A204.1 (cell line): ENCODE data around the gene HLA-DMB.

ENCODE experiments used
- FAIRE-seq: peaks from 2 replicates; lab custom pipeline; 2012; peaks lifted over from hg19 to GRCh38; lab: Jason Lieb, UNC

Gene HLA-DMB

DNA sequence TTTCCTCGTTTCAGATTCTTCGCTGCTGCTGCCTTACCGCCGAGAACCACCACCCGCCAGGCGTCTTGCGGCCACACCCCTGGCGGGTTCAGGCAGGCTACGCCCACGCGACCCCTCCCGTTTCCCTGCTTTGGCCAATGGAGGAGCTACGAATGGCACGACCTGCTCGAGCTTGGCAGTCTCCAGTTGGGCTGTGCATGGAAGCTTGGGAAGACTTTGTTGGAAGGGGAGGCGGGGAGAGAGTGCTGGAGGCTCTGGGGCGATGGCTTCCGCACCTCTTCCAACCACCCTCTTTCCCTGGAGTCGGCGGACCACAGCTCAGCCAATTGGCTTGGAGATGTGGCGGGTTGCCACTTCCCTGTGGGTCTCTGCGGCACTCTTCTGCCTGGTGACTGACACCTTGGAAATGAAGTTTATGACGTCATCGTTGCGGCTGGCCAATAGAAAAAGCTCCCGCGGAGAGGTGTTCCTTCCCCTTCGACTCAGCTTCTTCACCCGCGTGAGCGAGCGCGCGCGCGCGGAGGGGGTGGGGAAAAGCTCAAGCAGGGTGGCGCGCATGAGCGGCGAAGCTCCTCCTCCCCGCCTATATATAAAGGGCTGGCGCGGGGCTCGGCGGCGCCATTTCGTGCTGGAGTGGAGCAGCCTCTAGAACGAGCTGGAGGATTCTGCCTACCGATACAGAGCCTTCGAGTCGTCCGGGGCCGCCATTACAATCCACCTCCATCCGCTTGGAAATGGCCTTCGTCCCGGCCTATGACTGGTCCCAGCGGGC is 30.9 kb upstream of the HLA-DMB start:
- peak; percentile 96 for FAIRE-seq

DNA sequence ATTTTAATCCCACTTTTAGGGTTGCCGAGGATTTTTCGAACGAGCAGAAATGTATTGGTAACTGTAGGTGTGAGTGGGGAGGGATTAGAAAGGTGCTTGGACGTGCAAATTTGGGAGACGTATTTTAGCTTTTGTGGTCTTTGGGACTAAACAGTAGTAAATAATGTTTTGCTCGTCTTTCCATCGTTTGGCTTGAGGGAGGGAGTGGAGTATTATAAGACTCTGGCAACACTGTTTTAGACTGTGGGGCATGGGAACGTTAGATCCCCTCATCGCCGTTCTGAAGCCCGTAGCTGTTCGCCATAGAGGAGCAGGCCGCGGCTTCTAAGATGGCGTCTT is 30.4 kb upstream of the HLA-DMB start:
- no peak for FAIRE-seq

DNA sequence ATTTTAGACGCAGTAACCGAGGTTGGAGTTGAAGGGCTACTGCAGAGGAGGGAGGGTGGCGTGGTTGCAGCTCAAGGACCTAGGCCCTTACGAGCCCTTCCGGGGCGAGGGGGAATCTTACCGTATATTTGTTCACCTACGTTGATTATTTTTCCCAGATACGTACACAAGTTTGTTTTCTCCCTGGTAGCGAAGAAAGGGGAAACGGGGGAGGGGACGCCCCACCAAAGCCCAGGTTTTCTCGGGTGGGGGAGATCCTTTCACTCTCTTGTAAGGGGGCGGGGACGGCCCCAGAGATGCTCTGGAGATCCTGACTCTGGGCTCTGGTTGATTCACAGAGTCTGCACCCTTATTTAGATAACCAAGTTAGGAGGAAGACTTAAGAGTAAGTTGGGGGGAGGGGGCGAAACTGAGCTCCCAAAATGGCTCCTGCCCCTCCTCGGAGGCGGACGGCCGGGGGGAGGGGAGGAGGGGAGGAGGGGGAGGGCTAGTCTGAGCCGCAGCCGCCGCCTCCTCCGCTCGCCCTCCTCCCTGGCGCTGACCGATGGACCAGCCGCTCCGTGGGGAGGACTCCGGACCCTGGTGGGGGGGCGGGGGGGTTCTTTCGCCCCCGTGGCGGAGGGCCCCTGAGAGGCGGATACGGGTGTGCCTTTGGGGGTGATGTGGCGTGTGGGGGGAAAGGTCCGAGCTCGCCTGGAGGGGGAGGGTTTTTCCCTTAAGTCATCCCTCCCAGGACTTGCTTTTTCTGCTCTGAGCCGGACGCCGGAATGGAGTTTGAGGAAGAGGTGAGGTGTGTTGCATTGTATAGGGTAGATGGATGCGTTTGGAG is 29.8 kb upstream of the HLA-DMB start:
- no peak for FAIRE-seq

DNA sequence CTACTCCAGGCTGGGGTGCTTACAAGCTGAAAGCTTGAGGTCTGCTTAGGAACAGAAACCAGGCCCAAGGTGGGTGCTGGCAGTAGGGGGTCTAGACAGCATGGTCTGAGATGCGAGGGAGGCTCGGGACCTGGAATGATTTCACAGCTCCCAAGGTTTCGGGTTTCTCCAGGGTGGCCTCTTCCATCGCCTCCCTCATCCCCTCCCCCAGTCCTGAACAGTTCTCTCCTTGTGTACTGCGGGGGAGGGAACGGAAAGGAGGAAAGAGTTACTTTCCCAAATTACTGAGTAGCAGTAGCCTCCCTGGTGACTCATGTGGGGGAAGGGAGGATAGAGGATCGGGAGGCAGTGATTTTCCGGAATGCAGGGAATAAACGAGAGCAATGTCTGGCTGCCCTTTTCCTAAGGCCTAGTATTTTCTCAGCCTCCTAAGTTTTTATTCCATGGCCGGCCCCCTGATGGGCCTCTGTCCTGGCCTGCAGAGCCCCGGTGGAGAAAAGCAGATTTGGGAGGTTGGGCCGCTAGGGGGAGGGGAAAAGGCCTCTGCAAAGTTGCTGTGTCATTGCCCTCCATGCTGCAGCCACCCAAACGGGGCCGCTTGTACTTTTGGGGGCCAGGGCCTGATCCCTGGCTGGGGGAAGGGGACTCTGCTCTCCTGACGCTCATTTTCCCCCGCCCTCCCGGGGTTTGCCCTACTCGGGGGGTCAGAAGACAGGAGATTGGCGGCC is 29.0 kb upstream of the HLA-DMB start:
- FAIRE-seq: peak; percentile 95

GRCh38 chr6:32968867-32969684 is 28.2 kb upstream of the HLA-DMB start:
- no peak for FAIRE-seq

DNA sequence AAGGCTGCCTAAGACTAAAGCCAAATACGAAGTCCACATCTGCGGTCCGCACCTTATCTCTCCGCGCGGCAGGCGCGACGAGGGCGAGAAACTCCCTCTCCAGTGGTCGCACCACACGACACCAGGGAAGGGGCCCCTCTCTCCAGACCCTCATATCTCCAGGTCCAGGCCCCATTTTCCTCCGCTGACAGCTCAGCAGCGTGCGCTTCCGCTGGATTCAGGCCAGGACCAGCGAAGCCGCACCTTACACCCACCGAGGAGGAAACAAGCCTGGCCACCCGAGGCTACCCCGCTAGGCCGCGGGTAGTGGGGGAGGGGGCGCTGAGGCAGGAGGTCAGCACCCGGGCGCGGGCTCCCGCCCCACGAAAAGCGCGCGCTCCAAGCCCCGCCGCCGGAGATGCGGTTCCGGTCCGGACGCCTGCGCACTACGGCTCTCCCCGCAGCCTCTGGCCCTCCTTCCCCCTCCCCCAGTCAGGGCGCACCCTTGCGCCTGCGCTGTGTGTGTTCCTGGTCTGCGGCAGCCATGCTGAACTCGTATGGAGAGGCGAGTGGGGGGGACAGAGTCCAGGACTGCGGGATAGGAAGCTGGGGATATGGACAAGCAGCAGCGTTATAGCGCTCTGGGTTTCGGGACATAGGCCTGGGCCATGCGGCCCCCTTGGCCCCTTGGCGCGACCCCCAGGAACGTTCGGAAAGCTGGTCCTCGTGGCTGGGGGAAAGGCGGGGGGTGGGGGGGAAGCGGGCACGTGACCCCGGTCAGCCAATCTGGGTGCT is 27.5 kb upstream of the HLA-DMB start, which contains the start of gene BRD2:
Gene BRD2 (plus strand): TSS at position 502 of the 774 bp plus-strand sequence. CDS start 4,305 bp downstream, outside the sequence.
- FAIRE-seq: no peak

GRCh38 chr6:32967151-32968091 is 26.6 kb upstream of the HLA-DMB start:
- FAIRE-seq: peak; percentile 91

GRCh38 chr6:32964776-32965175 is 23.9 kb upstream of the HLA-DMB start:
- FAIRE-seq: no peak

DNA sequence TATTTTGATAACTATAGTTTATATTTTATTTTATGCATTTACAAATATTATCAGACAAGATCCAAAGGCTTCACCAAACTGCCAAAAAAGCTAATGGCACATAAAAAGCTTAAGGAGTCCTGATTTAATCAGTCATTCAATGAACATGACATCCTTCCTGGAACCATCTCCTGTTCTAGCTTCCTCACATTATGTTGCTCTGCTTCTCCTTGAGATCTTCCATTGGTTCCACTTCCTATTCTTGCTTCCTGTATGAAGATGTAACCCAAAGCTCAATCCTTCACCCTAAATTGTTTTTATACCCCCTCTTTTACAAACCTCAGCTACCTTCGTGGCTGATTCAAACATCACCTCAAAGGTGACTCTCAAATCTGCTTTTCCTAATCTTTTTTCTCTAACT is 23.0 kb upstream of the HLA-DMB start:
- no peak for FAIRE-seq

DNA sequence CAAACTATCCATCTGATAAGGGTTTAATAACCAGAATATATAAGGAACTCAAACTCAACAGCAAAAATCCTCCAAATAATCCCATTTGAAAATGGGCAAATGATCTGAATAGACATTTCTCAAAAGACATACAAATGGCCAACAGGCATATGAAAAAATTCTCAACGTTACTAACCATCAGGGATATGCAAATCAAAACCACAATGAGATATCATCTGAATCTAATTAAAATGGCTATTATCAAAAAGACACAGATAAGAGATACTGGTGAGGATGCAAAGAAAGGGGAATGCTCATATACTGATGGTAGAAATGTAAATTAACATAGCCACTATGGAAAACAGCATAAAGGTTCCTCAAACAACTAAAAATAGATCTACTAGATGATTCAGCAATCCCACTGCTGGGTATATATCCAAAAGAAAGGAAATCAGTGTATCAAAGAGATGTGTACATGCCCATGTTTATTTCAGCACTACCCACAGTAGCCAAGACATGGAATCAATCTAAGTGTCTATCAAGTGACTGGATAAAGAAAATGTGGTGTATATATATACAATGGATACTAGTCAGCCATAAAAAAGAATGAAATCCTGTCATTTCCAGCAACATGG is 21.5 kb upstream of the HLA-DMB start:
- FAIRE-seq: no peak

GRCh38 chr6:32960563-32960962 is 19.7 kb upstream of the HLA-DMB start:
- no peak for FAIRE-seq

GRCh38 chr6:32956176-32956575 is 15.3 kb upstream of the HLA-DMB start:
- FAIRE-seq: no peak

DNA sequence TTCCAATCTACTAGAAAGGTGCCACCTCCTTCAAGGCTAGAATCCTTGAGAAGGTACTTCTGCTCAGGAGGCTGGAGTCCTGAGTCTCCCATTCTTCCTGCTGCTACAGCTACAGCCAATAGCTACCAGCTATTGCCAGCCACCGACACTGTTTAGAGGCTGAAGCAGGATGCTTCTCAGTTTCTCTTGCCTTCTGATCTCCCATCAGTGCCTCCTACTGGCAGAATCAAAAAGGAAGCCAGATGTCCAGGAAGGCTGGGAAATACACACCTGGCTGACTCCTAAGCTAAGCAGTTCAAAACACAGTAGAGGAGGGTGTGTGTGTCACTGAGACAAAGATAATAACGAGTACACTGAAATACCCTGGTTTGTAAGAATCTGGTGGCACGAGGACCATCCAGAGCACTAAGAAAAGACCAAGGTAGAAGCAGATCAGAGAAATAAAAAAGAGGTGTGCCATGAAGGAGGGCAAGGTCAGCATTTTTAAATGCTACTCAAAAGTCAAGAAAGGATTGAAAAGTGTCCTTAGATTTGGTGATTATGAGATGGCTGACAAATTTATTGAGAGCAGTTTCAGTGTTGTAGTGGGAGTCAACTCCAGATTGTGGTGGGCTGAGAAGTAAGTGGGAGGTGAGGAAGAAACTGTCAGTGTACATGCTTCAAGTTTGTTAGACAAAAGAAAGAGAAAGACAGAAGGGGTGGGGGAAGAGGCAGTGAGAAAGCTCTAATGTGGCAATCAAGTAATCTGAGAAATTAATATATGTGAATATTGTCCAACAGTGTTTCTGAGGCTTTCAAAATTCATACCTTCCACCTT is 14.4 kb upstream of the HLA-DMB start:
- no peak for FAIRE-seq

GRCh38 chr6:32954267-32954666 is 13.4 kb upstream of the HLA-DMB start:
- FAIRE-seq: no peak

DNA sequence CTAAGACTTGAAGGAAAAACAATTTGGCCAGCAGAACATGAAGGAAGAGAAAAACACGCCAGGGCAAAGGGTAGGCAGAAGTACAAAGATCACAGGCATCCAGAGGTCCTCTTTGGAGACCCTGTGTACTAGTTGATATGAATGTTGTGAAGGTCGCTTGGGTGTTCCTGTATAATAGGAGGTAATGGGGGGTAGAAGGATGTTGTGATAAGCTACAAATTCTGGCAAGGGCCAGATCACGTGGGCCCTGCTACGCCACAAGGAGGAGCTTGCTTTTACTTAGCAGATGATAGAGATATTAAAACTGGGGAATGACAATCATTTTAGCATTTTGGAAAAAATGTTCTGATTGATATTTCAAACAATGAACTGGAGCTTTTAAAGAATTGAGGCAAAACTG is 12.9 kb upstream of the HLA-DMB start:
- FAIRE-seq: no peak

DNA sequence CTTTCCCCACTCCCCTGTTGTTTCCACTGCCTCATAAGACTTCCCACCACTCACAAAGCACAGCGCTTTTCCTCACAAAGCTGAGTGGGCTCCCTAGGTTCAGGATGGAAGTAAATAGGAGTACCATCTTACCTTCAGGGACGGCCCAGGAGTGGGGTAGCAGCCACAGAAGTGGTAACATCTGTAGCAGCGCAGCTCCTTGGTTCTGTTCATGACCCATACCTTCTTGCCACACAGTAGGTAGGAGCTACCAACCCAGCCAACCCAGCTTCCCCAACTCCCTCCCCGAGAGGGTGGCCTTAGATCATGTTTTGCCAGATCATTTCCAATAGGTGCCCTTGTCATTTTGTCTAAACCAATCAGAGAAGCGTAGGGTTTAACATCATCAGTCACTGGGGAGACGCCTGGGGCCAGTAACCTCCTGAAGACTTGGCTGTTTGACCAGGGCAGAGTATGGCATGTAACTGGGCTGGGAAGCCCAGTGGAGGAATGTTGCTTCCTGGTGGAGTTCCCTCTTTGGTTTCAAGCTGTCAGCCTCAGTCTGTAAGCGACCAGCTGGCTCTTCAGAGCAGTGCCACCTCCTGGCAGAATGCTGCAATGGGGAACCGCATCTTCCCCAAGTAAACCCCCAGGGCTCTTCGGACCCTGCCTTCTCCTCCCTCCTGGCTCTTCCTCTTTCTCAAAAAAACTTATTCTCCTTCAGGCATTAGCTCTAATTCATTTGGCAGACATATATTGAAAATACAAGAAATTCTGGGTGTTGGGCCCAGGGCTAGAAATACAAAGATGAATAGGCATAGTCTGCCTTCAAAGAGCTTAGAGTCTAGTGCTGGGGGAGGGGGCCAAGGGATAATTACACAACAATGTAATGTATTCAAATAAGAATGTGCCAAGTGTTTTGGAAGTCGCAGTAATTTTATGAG is 12.2 kb upstream of the HLA-DMB start, which contains the start of gene HLA-DMA:
Gene HLA-DMA (minus strand): TSS at position 281 of the 923 bp plus-strand sequence. CDS start 61 bp downstream, at position 220.
- no peak for FAIRE-seq

GRCh38 chr6:32950449-32950848 is 9.6 kb upstream of the HLA-DMB start:
- no peak for FAIRE-seq
